H1 (cell line): ENCODE measurements around the gene ALDOC. TPM values are rescaled to one million over a fixed set of nuclear protein-coding genes. Genes with fewer than 3 reads are reported as not detected.

ENCODE experiments used
- CTCF ChIA-PET: fragments of 300-600 bp; sonication (Branson Sonifier 250); formaldehyde crosslinking; loops from one replicate; lab custom pipeline; 2021; ENCODE audit not compliant: partially characterized antibody; lab: Charles Lee
- POLR2A ChIA-PET: fragments of 300-600 bp; sonication (Branson Sonifier 250); formaldehyde crosslinking; loops from one replicate; lab custom pipeline; 2021; ENCODE audit warnings: inconsistent platforms; ENCODE audit not compliant: partially characterized antibody; lab: Charles Lee
- DNase-seq, 2 experiments: peaks; one replicate each; pipeline versions ENCODE4 v3.0.0 to v3.0.0-alpha.2; 2010 to 2022; ENCODE audit warnings: low spot score in 2 of 2, low read depth in 1 of 2, mixed read lengths in 1 of 2
- FAIRE-seq: peaks from 2 replicates; lab custom pipeline; 2011; peaks lifted over from hg19 to GRCh38; lab: Jason Lieb, UNC
- H2AFZ ChIP-seq: 2 replicates; pipeline ENCODE4 v1.8.1; 2012; ENCODE audit warnings: low read length, inconsistent platforms
- H2AK5ac ChIP-seq: 2 replicates; pipeline ENCODE4 v1.6.1; 2013; ENCODE audit warnings: low read depth, low read length
- H2BK120ac ChIP-seq: replicated peaks from 2 replicates; pipeline ENCODE3; 2013; ENCODE audit warnings: low read depth, low read length, inconsistent platforms
- H2BK12ac ChIP-seq: 2 replicates; pipeline ENCODE4 v1.6.1; 2013; ENCODE audit warnings: low read depth, low read length
- H2BK15ac ChIP-seq: 2 replicates; pipeline ENCODE4 v1.6.1; 2013; ENCODE audit warnings: low read length
- H2BK20ac ChIP-seq: 2 replicates; pipeline ENCODE4 v1.6.1; 2013; ENCODE audit warnings: low read length
- H2BK5ac ChIP-seq: 2 replicates; pipeline ENCODE4 v1.6.1; 2013; ENCODE audit warnings: low read depth, low read length
- H3K14ac ChIP-seq: 2 replicates; pipeline ENCODE4 v1.6.1; 2013; ENCODE audit warnings: inconsistent platforms; ENCODE audit not compliant: insufficient read length
- H3K18ac ChIP-seq: 2 replicates; pipeline ENCODE4 v1.6.1; 2013; ENCODE audit warnings: low read length; ENCODE audit errors: extremely low read depth
- H3K23ac ChIP-seq: 2 replicates; pipeline ENCODE4 v1.6.1; 2013; ENCODE audit warnings: inconsistent platforms; ENCODE audit not compliant: insufficient read length
- H3K23me2 ChIP-seq: 2 replicates; pipeline ENCODE4 v1.6.1; 2013; ENCODE audit warnings: low read depth, low read length
- H3K27ac ChIP-seq: 2 replicates; pipeline ENCODE4 v1.6.1; 2011; ENCODE audit warnings: low read depth, low read length, inconsistent platforms
- H3K27me3 ChIP-seq, 4 experiments: replicated peaks in 1 of 4; 1 replicate in 1 of 4; 2 replicates in 3 of 4; pipeline versions ENCODE4 v1.6.1 to v1.8.1; 2011 to 2013; ENCODE audit warnings: low read length in 3 of 4, mild to moderate bottlenecking in 3 of 4, inconsistent platforms in 2 of 4, mixed read lengths in 2 of 4, moderate library complexity in 1 of 4; ENCODE audit not compliant: control insufficient read depth in 3 of 4, insufficient read depth in 3 of 4; ENCODE audit errors: extremely low read depth in 1 of 4
- H3K36me3 ChIP-seq, 4 experiments: 2 replicates each; pipeline versions ENCODE4 v1.6.1 to v1.8.1; 2011 to 2013; ENCODE audit warnings: mild to moderate bottlenecking in 4 of 4, low read length in 3 of 4, moderate library complexity in 2 of 4, control low read depth in 1 of 4, inconsistent platforms in 1 of 4; ENCODE audit not compliant: insufficient read depth in 4 of 4, control insufficient read depth in 2 of 4
- H3K4ac ChIP-seq: replicated peaks from 2 replicates; pipeline ENCODE3; 2013; ENCODE audit warnings: low read length, low read depth, mixed read lengths, inconsistent platforms; ENCODE audit not compliant: insufficient read length
- H3K4me1 ChIP-seq, 4 experiments: replicated peaks in 1 of 4; 1 replicate in 1 of 4; 2 replicates in 3 of 4; pipeline versions ENCODE4 v1.6.1 to v1.8.1; 2011 to 2013; ENCODE audit warnings: low read length in 3 of 4, inconsistent platforms in 2 of 4, mixed read lengths in 1 of 4; ENCODE audit not compliant: insufficient read depth in 4 of 4, control insufficient read depth in 3 of 4
- H3K4me2 ChIP-seq, 2 experiments: 2 replicates each; pipeline versions ENCODE4 v1.6.1 to v1.8.1; 2011 to 2013; ENCODE audit warnings: low read depth in 2 of 2, low read length in 2 of 2, control low read depth in 1 of 2, inconsistent platforms in 1 of 2, mild to moderate bottlenecking in 1 of 2; ENCODE audit not compliant: insufficient read depth in 1 of 2
- H3K4me3 ChIP-seq, 4 experiments: fragments of 200-600, 300-600 bp in 1 of 4; sonication (generic), shearing (Covaris generic), sonication (Bioruptor Twin) in 1 of 4; 2 replicates each; pipeline versions ENCODE4 v1.5.1 to v1.8.1; 2011 to 2016; ENCODE audit warnings: low read length in 4 of 4, low read depth in 3 of 4, control low read depth in 2 of 4, inconsistent platforms in 2 of 4, mild to moderate bottlenecking in 2 of 4, mixed read lengths in 1 of 4, moderate library complexity in 1 of 4; ENCODE audit not compliant: insufficient read depth in 2 of 4; ENCODE audit errors: extremely low read depth in 1 of 4
- H3K56ac ChIP-seq: replicated peaks from 2 replicates; pipeline ENCODE3; 2013; ENCODE audit warnings: low read depth, mild to moderate bottlenecking, mixed read lengths, low read length, inconsistent platforms; ENCODE audit not compliant: insufficient read length
- H3K79me1 ChIP-seq: 2 replicates; pipeline ENCODE4 v1.6.1; 2013; ENCODE audit warnings: low read depth, low read length, control low read depth
- H3K79me2 ChIP-seq, 2 experiments: 2 replicates each; pipeline versions ENCODE4 v1.6.1 to v1.8.1; 2012 to 2013; ENCODE audit warnings: low read length in 2 of 2, mild to moderate bottlenecking in 2 of 2, inconsistent platforms in 1 of 2; ENCODE audit not compliant: insufficient read depth in 2 of 2, control insufficient read depth in 1 of 2
- H3K9ac ChIP-seq, 4 experiments: replicated peaks in 1 of 4; 1 replicate in 1 of 4; 2 replicates in 3 of 4; pipeline versions ENCODE4 v1.6.1 to v1.8.1; 2011 to 2013; ENCODE audit warnings: low read depth in 3 of 4, low read length in 3 of 4, control low read depth in 2 of 4, mild to moderate bottlenecking in 2 of 4, moderate library complexity in 2 of 4, inconsistent platforms in 1 of 4; ENCODE audit errors: extremely low read depth in 1 of 4
- H3K9me3 ChIP-seq, 2 experiments: 2 replicates each; pipeline versions ENCODE4 v1.6.1 to v1.8.1; 2012 to 2013; ENCODE audit warnings: mild to moderate bottlenecking in 2 of 2, moderate library complexity in 2 of 2, control low read depth in 1 of 2, inconsistent platforms in 1 of 2, low read depth in 1 of 2, low read length in 1 of 2, mixed read lengths in 1 of 2; ENCODE audit not compliant: insufficient read depth in 2 of 2
- H4K20me1 ChIP-seq, 2 experiments: replicated peaks in 1 of 2; 2 replicates each; pipeline versions ENCODE3 to v1.8.1; 2011 to 2013; ENCODE audit warnings: inconsistent platforms in 2 of 2, low read length in 2 of 2, mild to moderate bottlenecking in 1 of 2; ENCODE audit not compliant: insufficient read depth in 2 of 2, control insufficient read depth in 1 of 2
- H4K5ac ChIP-seq: 2 replicates; pipeline ENCODE4 v1.6.1; 2013; ENCODE audit warnings: low read length, low read depth, mixed read lengths, inconsistent platforms; ENCODE audit not compliant: insufficient read length
- H4K8ac ChIP-seq: 2 replicates; pipeline ENCODE4 v1.8.0; 2013; ENCODE audit warnings: mild to moderate bottlenecking, moderate library complexity, low read length, inconsistent platforms; ENCODE audit not compliant: insufficient read depth; ENCODE audit errors: extremely low read depth
- H4K91ac ChIP-seq: replicated peaks from 2 replicates; pipeline ENCODE3; 2013; ENCODE audit warnings: low read length, mixed read lengths, inconsistent platforms; ENCODE audit not compliant: insufficient read length
- BACH1 ChIP-seq: IDR thresholded peaks from 2 replicates; pipeline ENCODE4 v1.6.1; 2012; ENCODE audit warnings: low read length, improper control_type of control experiment
- CTCF ChIP-seq, 3 experiments: IDR thresholded peaks; 1 replicate in 2 of 3; 2 replicates in 1 of 3; pipeline versions ENCODE4 v1.5.1 to v1.6.1; 2011; ENCODE audit warnings: low read length in 3 of 3, mild to moderate bottlenecking in 3 of 3, inconsistent platforms in 2 of 3, low read depth in 1 of 3, moderate library complexity in 1 of 3; ENCODE audit not compliant: insufficient read depth in 1 of 3; ENCODE audit errors: control extremely low read depth in 1 of 3
- WGBS, 2 experiments: shearing (Covaris generic) in 1 of 2; methylation state at CpG; one replicate each; pipeline versions ENCODE4 v1.1.6 to v1.1.7; 2013 to 2015; ENCODE audit warnings: low lambda C conversion rate in 2 of 2, mixed read lengths in 2 of 2, inconsistent platforms in 1 of 2, low coverage in 1 of 2, missing lambda C conversion rate in 1 of 2; ENCODE audit not compliant: insufficient replicate concordance in 2 of 2, insufficient coverage in 1 of 2, insufficient read length in 1 of 2; ENCODE audit errors: extremely low coverage in 1 of 2, missing lambda C conversion rate in 1 of 2; 5-methylcytosine and 5-hydroxymethylcytosine counted together
- polyA plus RNA-seq, 7 experiments: library from polyadenylated mRNA; depleted of rRNA in 3 of 7; stranded (reverse) in 5 of 7; unstranded in 2 of 7; fragments of >200 nt in 5 of 7; fragments of 200-250 nt in 2 of 7; gene quantifications; 1 replicate in 5 of 7; 2 replicates in 1 of 7; 4 replicates in 1 of 7; pipeline versions ENCODE4 v1.2.1 to v1.2.3, GENCODE V29; 2011 to 2013; ENCODE audit warnings: missing spikeins in 2 of 7, mixed read lengths in 2 of 7
- total RNA-seq: library from RNA; stranded (reverse); fragmentation: NEBNext Ultra II Directional; extraction: Animal tissue kit (Norgen Biotek cat#: 25700); gene quantifications from 2 replicates; pipeline ENCODE4 v1.2.1, GENCODE V29; 2021

Gene ALDOC
- total and polyA plus RNA-seq, 2 of the 8 experiments (the other 6 are each of a cell fraction or from before 2014, with no cell fraction given), result 51.6 to 103 TPM

DNA sequence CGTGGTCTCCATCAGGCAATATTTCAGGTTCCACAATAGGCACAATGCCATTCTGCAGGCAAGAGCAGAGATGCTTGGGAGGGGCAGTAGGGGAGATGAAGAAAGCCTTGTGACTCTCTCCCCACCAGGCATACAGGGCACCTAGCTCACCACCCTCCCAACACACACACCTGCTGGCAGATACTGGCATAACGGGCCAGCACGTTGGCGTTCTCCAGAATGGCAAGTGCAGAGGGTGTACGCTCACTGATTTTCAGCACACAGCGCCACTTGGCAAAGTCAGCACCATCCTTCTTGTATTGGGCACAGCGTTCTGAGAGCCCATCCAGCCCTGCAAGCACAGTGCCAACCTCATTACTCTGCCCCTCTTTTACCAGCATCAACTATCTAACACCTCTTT is 2.2 kb downstream of the ALDOC start:
- no peak overlapping the region for H3K9ac ChIP-seq
- no peak overlapping the region for H3K4me2 ChIP-seq
- H3K23me2 ChIP-seq, result peaks cover 6% of the 10 kb centered on the region
- ChIA-PET POLR2A (interaction anchor here (0.9 to 4.2 kb wide), 4 partner anchors 24 to 88 kb away, joined by 3 to 24 read pairs (median 8); partner anchors contain the start of genes BLTP2 and SPAG5), CTCF (interaction anchor here (1.1 to 3.5 kb wide), 5 partner anchors 20 to 217 kb away, joined by 3 to 18 read pairs (median 4); partner anchors contain the start of gene POLDIP2)
- H4K20me1 ChIP-seq, result peaks cover 3 to 4% of the 10 kb centered on the region in 2 experiments
- H2BK15ac ChIP-seq, result no peak overlapping the region
- no peak overlapping the region for H4K91ac ChIP-seq
- no peak overlapping the region for H2BK5ac ChIP-seq
- H3K18ac ChIP-seq, result no peak overlapping the region
- no peak overlapping the region for H3K4me3 ChIP-seq
- TF ChIP-seq CTCF (IDR thresholded peaks at IDR 0.05; ENCODE audit: control extremely low read depth in 1 of 3, insufficient read depth in 1 of 3, low read depth in 1 of 3, low read length in 3 of 3) (peak in 2 of 3 experiments; percentile 22 to 23; a peak in 2 of 4 replicates), BACH1 (no peak)
- no peak overlapping the region for H3K14ac ChIP-seq
- no peak overlapping the region for H2AFZ ChIP-seq
- peaks cover 0 to 10% of the 10 kb centered on the region in 2 experiments; a peak in 2 of 4 replicates for H3K79me2 ChIP-seq
- DNase-seq, result no peak
- H3K27me3 ChIP-seq, result peaks cover 0 to 8% (median 4%) of the 10 kb centered on the region in 4 experiments; a peak in 4 of 7 replicates
- H3K27ac ChIP-seq, result no peak overlapping the region
- H3K4ac ChIP-seq, result no peak overlapping the region
- H3K23ac ChIP-seq, result no peak overlapping the region
- H2BK120ac ChIP-seq, result no peak overlapping the region
- H2BK12ac ChIP-seq, result peak overlapping the region; percentile 12; the same call in 1 of the 2 replicates
- H4K8ac ChIP-seq, result no peak overlapping the region
- no peak overlapping the region for H4K5ac ChIP-seq
- H3K4me1 ChIP-seq, result peaks cover 2 to 9% (median 6%) of the 10 kb centered on the region in 4 experiments; a peak in 6 of 7 replicates
- no peaks in the 10 kb centered on the region for H3K9me3 ChIP-seq
- H3K36me3 ChIP-seq, result peaks cover 12 to 22% (median 20%) of the 10 kb centered on the region in 4 experiments
- FAIRE-seq, result no peak
- H3K56ac ChIP-seq, result no peak overlapping the region
- no peak overlapping the region for H2AK5ac ChIP-seq
- 95% methylated on average over 7 of the region's 7 CpGs; no CpG with 5 or more reads in 1 of the 2 experiments for WGBS, 2 experiments
- no peaks in the 10 kb centered on the region for H3K79me1 ChIP-seq
- H2BK20ac ChIP-seq, result no peak overlapping the region
